ENCODE measurements around the gene PDE2A. TPM values are rescaled to one million over a fixed set of nuclear protein-coding genes. Genes with fewer than 3 reads are reported as not detected.

PDE2A gene
- total RNA-seq, 4 donors from 2014 or later, result 13.4 to 26.6 (median 21.9) TPM

GRCh38 chr11:72599325-72600117 is 74.7 kb downstream of the PDE2A start:
- Histone ChIP-seq H3K9me3 (no peaks in the 10 kb centered on the region), H3K4me3 (no peak overlapping the region), H3K27ac (no peak overlapping the region), H3K4me1 (no peaks in the 10 kb centered on the region), H3K36me3 (no peaks in the 10 kb centered on the region), H3K27me3 (no peaks in the 10 kb centered on the region)
- ATAC-seq (no peak), DNase-seq (no peak)
- no peak for TF ChIP-seq CTCF (IDR thresholded peaks at IDR 0.05 in 4 of 5, conservative IDR thresholded peaks at IDR 0.05 in 1 of 5)
- TF ChIP-seq POLR2A (IDR thresholded peaks at IDR 0.05), result no peak
- intact Hi-C loops (cut with DNase I; ENCODE audit: low total_unique reads), result loop anchor here (1.0 kb wide), 1 partner anchor 44 kb away; no protein-coding TSS in a partner anchor
- in situ Hi-C loops (cut with MboI; ENCODE audit: low sequenced_read_pairs in 4 of 4), result no loop called here

- TF ChIP-seq POLR2A (IDR thresholded peaks at IDR 0.05), result no peak
- peak in 4 of 5 experiments; percentile 61 to 71 (median 64) for TF ChIP-seq CTCF (IDR thresholded peaks at IDR 0.05 in 4 of 5, conservative IDR thresholded peaks at IDR 0.05 in 1 of 5)
- no peak overlapping the region for H3K27ac ChIP-seq
- no peaks in the 10 kb centered on the region for H3K36me3 ChIP-seq
- H3K27me3 ChIP-seq, result no peaks in the 10 kb centered on the region
- H3K4me3 ChIP-seq, result no peak overlapping the region
- in situ Hi-C loops (cut with MboI; ENCODE audit: low sequenced_read_pairs in 4 of 4) (no loop called here), intact Hi-C loops (cut with DNase I; ENCODE audit: low total_unique reads) (loop anchor here (1.0 kb wide), 1 partner anchor 44 kb away; no protein-coding TSS in a partner anchor)
- peak; percentile 55 to 60 for ATAC-seq
- H3K4me1 ChIP-seq, result no peaks in the 10 kb centered on the region
- DNase-seq, result no peak
- H3K9me3 ChIP-seq, result no peaks in the 10 kb centered on the region
These were observed 75.3 kb downstream of the PDE2A start for GRCh38 chr11:72598906-72599305.

GRCh38 chr11:72598466-72598865 is 75.8 kb downstream of the PDE2A start:
- DNase-seq (no peak), ATAC-seq (no peak)
- TF ChIP-seq POLR2A (IDR thresholded peaks at IDR 0.05) (no peak), CTCF (IDR thresholded peaks at IDR 0.05 in 4 of 5, conservative IDR thresholded peaks at IDR 0.05 in 1 of 5) (no peak)
- in situ Hi-C loops (cut with MboI; ENCODE audit: low sequenced_read_pairs in 4 of 4) (no loop called here), intact Hi-C loops (cut with DNase I; ENCODE audit: low total_unique reads) (no loop called here)
- Histone ChIP-seq H3K9me3 (no peaks in the 10 kb centered on the region), H3K27ac (no peak overlapping the region), H3K4me1 (no peaks in the 10 kb centered on the region), H3K27me3 (no peaks in the 10 kb centered on the region), H3K4me3 (no peak overlapping the region), H3K36me3 (no peaks in the 10 kb centered on the region)

GRCh38 chr11:72597721-72598120 is 76.5 kb downstream of the PDE2A start:
- no peaks in the 10 kb centered on the region for H3K27me3 ChIP-seq
- H3K36me3 ChIP-seq, result no peaks in the 10 kb centered on the region
- no peak overlapping the region for H3K4me3 ChIP-seq
- intact Hi-C loops (cut with DNase I; ENCODE audit: low total_unique reads), result no loop called here
- H3K27ac ChIP-seq, result no peak overlapping the region
- no peak for TF ChIP-seq CTCF (IDR thresholded peaks at IDR 0.05 in 4 of 5, conservative IDR thresholded peaks at IDR 0.05 in 1 of 5)
- no peak for TF ChIP-seq POLR2A (IDR thresholded peaks at IDR 0.05)
- no peaks in the 10 kb centered on the region for H3K9me3 ChIP-seq
- in situ Hi-C loops (cut with MboI; ENCODE audit: low sequenced_read_pairs in 4 of 4), result no loop called here
- DNase-seq (no peak), ATAC-seq (no peak)
- no peaks in the 10 kb centered on the region for H3K4me1 ChIP-seq

All from gastrocnemius medialis (tissue), 4 donors.